Ecto neural progenitor cell (in vitro differentiated cells): ENCODE results near the gene EXO5.
A peak's percentile ranks its signal among the peaks of the same experiment; 100 is the strongest.
"Not testable (repeated sequence)": the region's sequence is repeated elsewhere in the genome, so short reads cannot be mapped to it uniquely, and the experiment has no call there.

Experiments
- DNase-seq: peaks from one replicate; pipeline ENCODE4 v3.0.0-alpha.2; 2018; ENCODE audit warnings: low spot score

The EXO5 gene, protein sequence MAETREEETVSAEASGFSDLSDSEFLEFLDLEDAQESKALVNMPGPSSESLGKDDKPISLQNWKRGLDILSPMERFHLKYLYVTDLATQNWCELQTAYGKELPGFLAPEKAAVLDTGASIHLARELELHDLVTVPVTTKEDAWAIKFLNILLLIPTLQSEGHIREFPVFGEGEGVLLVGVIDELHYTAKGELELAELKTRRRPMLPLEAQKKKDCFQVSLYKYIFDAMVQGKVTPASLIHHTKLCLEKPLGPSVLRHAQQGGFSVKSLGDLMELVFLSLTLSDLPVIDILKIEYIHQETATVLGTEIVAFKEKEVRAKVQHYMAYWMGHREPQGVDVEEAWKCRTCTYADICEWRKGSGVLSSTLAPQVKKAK

DNA sequence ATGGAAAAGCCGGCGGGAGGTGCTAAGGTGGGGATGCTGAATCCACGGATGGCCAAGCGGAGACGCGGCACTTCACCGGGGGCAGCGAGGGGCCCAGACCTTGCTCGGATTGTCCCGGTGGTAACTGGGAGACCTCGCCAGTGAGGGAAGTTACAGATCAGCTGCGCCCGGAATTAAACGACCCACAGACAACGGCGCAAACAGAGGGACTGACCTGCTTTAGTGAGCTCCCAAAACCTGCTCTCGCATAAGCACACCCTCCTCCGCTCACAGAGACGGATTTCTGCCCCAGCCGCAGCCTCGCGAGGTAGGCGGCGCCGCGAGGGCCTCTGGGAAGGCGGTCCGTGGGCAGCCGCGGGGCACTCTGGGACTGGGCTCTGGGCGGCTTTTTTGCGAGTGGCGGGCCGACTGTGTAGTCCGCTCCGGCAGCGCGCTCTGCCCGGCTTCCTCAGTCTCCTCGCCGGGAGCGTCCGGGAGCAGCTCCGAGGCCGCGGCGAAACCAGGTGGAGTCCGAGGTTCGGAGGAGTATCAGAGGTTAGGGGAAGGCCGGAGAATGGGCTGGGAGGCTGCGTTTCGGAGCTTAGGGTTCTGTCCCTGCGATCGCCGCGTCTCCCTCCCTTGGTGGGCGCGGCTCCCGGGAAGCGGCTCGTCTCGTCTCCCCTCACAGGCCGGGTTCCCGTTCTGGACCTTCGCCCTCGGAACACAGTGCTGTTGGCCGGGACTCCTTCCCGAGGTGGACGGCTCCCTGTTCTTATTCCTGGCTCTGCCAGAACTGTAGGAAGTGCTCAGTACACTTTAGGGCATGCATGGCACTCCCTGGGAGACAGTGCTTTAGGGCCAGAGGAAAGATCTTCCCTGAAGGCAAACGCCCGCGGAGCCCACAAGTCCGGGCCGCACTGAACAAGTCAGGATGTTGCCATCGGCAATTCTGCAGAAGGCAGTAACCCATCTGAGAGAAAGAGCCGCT lies at the start of gene EXO5:
EXO5 (plus strand) TSS at position 393 of the 967 bp plus-strand sequence. CDS start 5,778 bp downstream, outside the sequence.
- peak; percentile 76 for DNase-seq

GRCh38 chr1:40462956-40463590 lies 45.5 kb upstream of the EXO5 start:
- no peak for DNase-seq

DNA sequence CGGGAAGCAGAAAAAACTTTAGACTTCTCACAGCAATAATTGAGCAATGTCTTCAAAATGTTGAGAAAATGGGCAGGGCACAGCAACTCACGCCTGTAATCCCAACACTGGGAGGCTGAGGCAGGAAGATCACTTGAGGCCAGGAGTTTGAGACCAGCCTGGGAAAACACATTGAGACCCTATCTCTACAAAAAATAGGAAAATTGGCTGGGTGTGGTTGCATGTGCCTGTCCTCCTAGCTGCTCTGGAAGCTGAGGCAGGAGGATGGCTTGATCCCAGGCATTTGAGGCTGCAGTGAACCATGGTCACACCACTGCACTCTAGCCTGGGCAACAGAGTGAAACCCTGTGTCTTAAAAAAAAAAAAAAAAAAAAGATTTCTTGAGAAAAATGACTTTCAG lies 39.2 kb upstream of the EXO5 start:
- no peak for DNase-seq

GRCh38 chr1:40475268-40475667 lies 33.3 kb upstream of the EXO5 start:
- no peak for DNase-seq

GRCh38 chr1:40476924-40477677 lies 31.5 kb upstream of the EXO5 start, which contains the start of gene ZFP69:
ZFP69 (plus strand) TSS chr1:40477290; CDS start chr1:40479362, 2,072 bp downstream.
- DNase-seq, result peak; percentile 80

GRCh38 chr1:40477678-40478053 lies 30.9 kb upstream of the EXO5 start:
- DNase-seq, result no peak

- DNase-seq, result no peak
Measured at GRCh38 chr1:40478276-40478675, 30.3 kb upstream of the EXO5 start.

- DNase-seq, result no peak
Measured at GRCh38 chr1:40479156-40479555, 29.4 kb upstream of the EXO5 start.

DNA sequence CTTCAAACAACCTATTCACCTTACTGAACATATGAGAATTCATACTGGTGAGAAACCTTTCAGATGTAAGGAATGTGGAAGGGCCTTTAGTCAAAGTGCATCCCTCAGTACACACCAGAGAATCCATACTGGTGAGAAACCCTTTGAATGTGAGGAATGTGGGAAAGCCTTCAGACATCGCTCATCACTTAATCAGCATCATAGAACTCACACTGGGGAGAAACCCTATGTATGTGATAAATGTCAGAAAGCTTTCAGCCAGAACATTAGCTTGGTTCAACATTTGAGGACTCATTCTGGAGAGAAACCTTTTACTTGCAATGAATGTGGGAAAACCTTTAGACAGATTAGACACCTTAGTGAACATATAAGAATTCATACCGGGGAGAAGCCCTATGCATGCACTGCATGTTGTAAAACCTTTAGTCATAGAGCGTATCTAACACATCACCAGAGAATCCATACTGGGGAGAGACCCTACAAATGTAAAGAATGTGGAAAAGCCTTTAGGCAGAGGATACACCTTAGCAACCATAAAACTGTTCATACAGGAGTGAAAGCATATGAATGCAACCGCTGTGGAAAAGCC lies 13.2 kb upstream of the EXO5 start:
- DNase-seq, result no peak

DNA sequence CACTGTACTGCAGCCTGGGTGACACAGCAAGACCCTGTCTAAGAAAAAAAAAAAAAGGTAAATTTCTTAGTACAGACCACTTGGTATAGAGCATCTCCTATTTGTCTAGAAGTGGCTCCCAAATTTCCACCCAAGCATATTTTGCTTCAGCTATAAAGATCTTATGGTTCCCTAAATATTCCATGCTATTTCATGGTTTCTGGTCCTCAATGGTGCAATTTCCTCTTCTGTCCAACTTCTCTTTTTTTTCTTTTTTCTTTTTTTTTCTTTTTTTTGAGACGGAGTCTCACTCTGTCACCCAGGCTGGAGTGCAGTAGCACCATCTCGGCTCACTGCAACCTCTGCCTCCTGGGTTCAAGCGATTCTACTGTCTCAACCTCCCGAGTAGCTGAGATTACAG lies 5.9 kb upstream of the EXO5 start:
- DNase-seq, result not testable (repeated sequence)

DNA sequence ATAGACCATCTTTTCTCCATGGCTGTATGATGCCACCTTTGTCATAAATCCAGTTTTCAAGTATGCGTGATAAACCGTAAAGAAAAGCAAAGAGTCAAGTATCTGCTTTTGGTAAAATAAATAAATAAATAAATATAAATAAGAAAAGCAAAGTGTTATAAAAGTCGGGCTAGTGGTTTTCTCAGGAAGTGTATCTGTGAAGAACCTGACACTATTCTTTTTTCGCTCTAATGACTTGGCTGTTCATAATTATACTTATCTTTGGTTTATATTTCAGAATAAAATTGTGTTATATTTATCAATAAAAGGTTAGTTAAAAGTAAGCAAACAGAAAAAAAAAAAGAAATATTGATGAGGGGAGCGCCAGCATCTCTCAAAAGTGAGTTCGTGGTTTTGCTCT lies 594 bp upstream of the EXO5 start:
- no peak for DNase-seq

GRCh38 chr1:40519517-40519916 lies 10.9 kb downstream of the EXO5 start:
- DNase-seq, result no peak

DNA sequence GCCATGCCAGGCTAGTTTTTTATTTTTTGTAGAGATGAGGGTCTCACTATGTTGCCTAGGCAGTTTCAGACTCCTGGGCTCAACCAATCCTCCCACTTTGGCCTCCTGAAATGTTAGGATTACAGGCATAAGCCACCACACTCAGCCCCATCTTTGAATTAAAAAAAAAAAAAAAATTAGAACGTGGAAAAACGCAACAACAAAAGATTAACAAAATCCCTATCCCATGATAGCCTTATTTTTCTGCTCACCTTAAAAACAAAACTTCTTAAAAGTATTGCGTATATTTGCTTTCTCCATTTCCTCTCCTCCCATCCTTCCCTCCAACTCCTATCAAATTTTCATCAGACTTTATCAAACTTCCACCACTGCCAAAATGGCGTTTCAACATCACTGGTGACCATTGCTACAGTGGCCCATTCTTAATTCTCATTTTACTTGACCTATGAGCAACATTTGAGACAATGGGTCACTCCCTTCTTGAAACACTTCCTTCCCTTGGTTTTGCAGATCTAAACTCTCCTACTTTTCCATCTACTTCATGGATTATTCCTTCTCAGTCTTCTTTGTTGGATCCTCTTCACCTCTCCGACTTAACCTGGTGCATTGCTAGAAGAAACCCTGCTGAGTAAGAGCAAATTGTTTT lies 22.3 kb downstream of the EXO5 start:
- no peak for DNase-seq

GRCh38 chr1:40531381-40532061 lies 23.0 kb downstream of the EXO5 start, which contains the start of gene ZNF684:
ZNF684 (plus strand) TSS chr1:40531637; CDS start chr1:40533167, 1,530 bp downstream.
- DNase-seq, result peak; percentile 86

GRCh38 chr1:40532062-40532389 lies 23.5 kb downstream of the EXO5 start:
- no peak for DNase-seq

DNA sequence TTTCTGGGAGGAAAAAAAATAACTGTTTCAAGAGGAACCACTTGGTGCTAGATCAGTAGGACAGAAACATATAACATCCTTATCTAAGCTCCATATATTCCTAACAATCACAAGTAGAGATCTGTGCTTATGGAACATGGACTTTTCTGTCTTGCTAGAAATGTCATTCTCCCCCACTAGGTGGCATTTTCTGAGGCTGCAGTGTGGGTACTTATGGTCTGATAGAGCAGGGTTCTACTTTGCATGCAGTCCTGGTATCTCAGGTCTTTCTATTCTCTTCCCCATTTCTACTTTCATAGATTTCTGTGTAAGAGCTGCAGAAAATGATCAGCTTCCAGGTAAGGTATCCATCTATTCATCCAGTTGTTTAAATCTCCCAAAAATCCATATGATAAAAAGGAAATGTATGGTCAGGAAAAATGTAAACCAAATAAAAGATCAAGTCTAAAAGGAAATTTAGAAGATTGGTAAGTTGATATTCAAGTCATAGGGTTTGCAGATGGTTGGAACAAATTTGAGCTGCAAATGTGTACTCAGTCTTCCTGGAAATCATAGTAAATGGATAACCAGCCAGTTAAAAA lies 24.4 kb downstream of the EXO5 start:
- DNase-seq, result no peak

GRCh38 chr1:40534589-40534988 lies 26.0 kb downstream of the EXO5 start:
- no peak for DNase-seq

- no peak for DNase-seq
Measured at GRCh38 chr1:40535732-40536131, 27.2 kb downstream of the EXO5 start.

- DNase-seq, result no peak
Measured at GRCh38 chr1:40539338-40539737, 30.8 kb downstream of the EXO5 start.

DNA sequence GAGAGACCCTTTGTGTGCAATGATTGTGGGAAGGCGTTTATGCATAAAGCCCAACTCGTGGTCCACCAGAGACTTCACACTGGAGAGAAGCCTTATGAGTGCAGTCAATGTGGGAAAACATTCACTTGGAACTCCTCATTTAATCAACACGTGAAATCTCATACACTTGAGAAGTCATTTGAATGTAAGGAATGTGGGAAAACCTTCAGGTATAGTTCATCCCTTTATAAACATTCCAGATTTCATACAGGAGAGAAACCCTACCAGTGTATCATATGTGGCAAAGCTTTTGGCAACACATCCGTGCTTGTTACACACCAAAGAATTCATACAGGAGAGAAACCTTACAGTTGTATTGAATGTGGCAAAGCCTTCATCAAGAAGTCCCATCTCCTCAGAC lies 38.4 kb downstream of the EXO5 start:
- no peak for DNase-seq
